Tibial nerve (tissue), 4 donors: ENCODE results near the gene FAM200B. TPM values are rescaled to one million over a fixed set of nuclear protein-coding genes. Genes with fewer than 3 reads are reported as not detected.
A peak's percentile ranks its signal among the peaks of the same experiment; 100 is the strongest.

Experiments
- DNase-seq, 2 donors: peaks; one replicate each; pipeline ENCODE4 v3.0.0-alpha.2; 2019; ENCODE audit warnings: low spot score in 2 of 2
- H3K27ac ChIP-seq, 4 donors: fragments of 200-600 bp; sonication (generic) in 3 of 4; one replicate each; pipeline ENCODE4 v1.5.1; 2017 to 2019; ENCODE audit warnings: mild to moderate bottlenecking in 1 of 4
- H3K27me3 ChIP-seq, 2 donors: fragments of 200-600 bp; sonication (generic) in 1 of 2; one replicate each; pipeline versions ENCODE4 v1.5.1 to v1.6.0; 2017 to 2019
- H3K36me3 ChIP-seq, 3 donors: fragments of 200-600 bp; sonication (generic); one replicate each; pipeline ENCODE4 v1.5.1; 2018 to 2019
- H3K4me1 ChIP-seq, 4 donors: fragments of 200-600 bp; sonication (generic) in 3 of 4; one replicate each; pipeline ENCODE4 v1.5.1; 2017 to 2019
- H3K4me3 ChIP-seq, 4 donors: fragments of 200-600 bp; sonication (generic) in 3 of 4; one replicate each; pipeline ENCODE4 v1.5.1; 2017 to 2019; ENCODE audit warnings: mild to moderate bottlenecking in 1 of 4, moderate library complexity in 1 of 4
- H3K9me3 ChIP-seq, 4 donors: fragments of 200-600 bp; sonication (generic) in 3 of 4; one replicate each; pipeline ENCODE4 v1.5.1; 2017 to 2019
- EP300 ChIP-seq, 2 donors: sonication (generic); formaldehyde crosslinking; IDR thresholded peaks; one replicate each; pipeline ENCODE4 v1.6.1; 2017; ENCODE audit warnings: antibody characterized with exemption in 2 of 2, mild to moderate bottlenecking in 1 of 2
- POLR2A ChIP-seq, 2 donors: fragments of 450-650 bp; IDR thresholded peaks; one replicate each; pipeline ENCODE4 v1.6.1; 2017; ENCODE audit warnings: antibody characterized with exemption in 2 of 2, mild to moderate bottlenecking in 2 of 2, moderate library complexity in 2 of 2
- WGBS, 2 donors: methylation state at CpG; one replicate each; pipeline ENCODE4 v1.1.5; 2018; 5-methylcytosine and 5-hydroxymethylcytosine counted together
- total RNA-seq, 4 donors: library from RNA; depleted of rRNA; stranded (reverse); fragments of >200 nt; gene quantifications; one replicate each; pipeline ENCODE4 v1.1.0, GENCODE V29; 2016
- TF ChIP-seq, protein P1 (sequence below), 5 experiments: fragments of 200-600 bp in 3 of 5; fragments of 450-650 bp in 2 of 5; sonication (generic) in 3 of 5; IDR thresholded peaks; one replicate each; pipeline ENCODE4 v1.5.1; 2016 to 2019; ENCODE audit warnings: antibody characterized with exemption in 5 of 5, mild to moderate bottlenecking in 3 of 5, moderate library complexity in 2 of 5

Gene FAM200B
- total RNA-seq, 4 donors from 2014 or later, result 29.4 to 68.8 (median 56.0) TPM

GRCh38 chr4:15689540-15689939 lies 7.9 kb downstream of the FAM200B start:
- 78 to 84% methylated on average over 2 of the region's 2 CpGs for WGBS, 2 donors
- peak overlapping the region in 2 of 4 donors; percentile 31 to 78 for H3K27ac ChIP-seq
- no peak for DNase-seq
- TF ChIP-seq POLR2A (IDR thresholded peaks at IDR 0.05) (no peak), EP300 (IDR thresholded peaks at IDR 0.05) (no peak)
- TF ChIP-seq, protein P1, sequence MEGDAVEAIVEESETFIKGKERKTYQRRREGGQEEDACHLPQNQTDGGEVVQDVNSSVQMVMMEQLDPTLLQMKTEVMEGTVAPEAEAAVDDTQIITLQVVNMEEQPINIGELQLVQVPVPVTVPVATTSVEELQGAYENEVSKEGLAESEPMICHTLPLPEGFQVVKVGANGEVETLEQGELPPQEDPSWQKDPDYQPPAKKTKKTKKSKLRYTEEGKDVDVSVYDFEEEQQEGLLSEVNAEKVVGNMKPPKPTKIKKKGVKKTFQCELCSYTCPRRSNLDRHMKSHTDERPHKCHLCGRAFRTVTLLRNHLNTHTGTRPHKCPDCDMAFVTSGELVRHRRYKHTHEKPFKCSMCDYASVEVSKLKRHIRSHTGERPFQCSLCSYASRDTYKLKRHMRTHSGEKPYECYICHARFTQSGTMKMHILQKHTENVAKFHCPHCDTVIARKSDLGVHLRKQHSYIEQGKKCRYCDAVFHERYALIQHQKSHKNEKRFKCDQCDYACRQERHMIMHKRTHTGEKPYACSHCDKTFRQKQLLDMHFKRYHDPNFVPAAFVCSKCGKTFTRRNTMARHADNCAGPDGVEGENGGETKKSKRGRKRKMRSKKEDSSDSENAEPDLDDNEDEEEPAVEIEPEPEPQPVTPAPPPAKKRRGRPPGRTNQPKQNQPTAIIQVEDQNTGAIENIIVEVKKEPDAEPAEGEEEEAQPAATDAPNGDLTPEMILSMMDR (IDR thresholded peaks at IDR 0.05), result no peak
- H3K4me3 ChIP-seq, result no peak overlapping the region
- H3K36me3 ChIP-seq, result peaks cover 0 to 25% (median 0%) of the 10 kb centered on the region in 3 donors
- peaks cover 0 to 52% (median 11%) of the 10 kb centered on the region in 4 donors for H3K4me1 ChIP-seq
- no peaks in the 10 kb centered on the region for H3K9me3 ChIP-seq
- H3K27me3 ChIP-seq, result no peaks in the 10 kb centered on the region

GRCh38 chr4:15690020-15690809 lies 8.6 kb downstream of the FAM200B start:
- no peaks in the 10 kb centered on the region for H3K9me3 ChIP-seq
- no peak overlapping the region for H3K4me3 ChIP-seq
- peaks cover 0 to 25% (median 0%) of the 10 kb centered on the region in 3 donors for H3K36me3 ChIP-seq
- H3K4me1 ChIP-seq, result peaks cover 0 to 45% (median 11%) of the 10 kb centered on the region in 4 donors
- 30 to 44% methylated on average over 7 of the region's 7 CpGs for whole genome bisulfite sequencing, 2 donors
- H3K27me3 ChIP-seq, result no peaks in the 10 kb centered on the region
- H3K27ac ChIP-seq, result peak overlapping the region in 2 of 4 donors; percentile 63 to 78
- TF ChIP-seq POLR2A (IDR thresholded peaks at IDR 0.05), result no peak
- peak in 1 of 2 donors; percentile 16 for TF ChIP-seq EP300 (IDR thresholded peaks at IDR 0.05)
- DNase-seq, result no peak

- Histone ChIP-seq H3K4me3 (no peak overlapping the region), H3K27ac (peak overlapping the region in 3 of 4 donors; percentile 13 to 78 (median 63)), H3K36me3 (peaks cover 0 to 15% (median 0%) of the 10 kb centered on the region in 3 donors), H3K4me1 (peaks cover 0 to 41% (median 11%) of the 10 kb centered on the region in 4 donors), H3K27me3 (no peaks in the 10 kb centered on the region), H3K9me3 (no peaks in the 10 kb centered on the region)
- no peak for DNase-seq
- TF ChIP-seq EP300 (IDR thresholded peaks at IDR 0.05) (no peak), POLR2A (IDR thresholded peaks at IDR 0.05) (no peak)
- TF ChIP-seq, protein P1 (IDR thresholded peaks at IDR 0.05), result no peak
- WGBS, 2 donors, result 15 to 20% methylated on average over 3 of the region's 3 CpGs
These were observed 9.9 kb downstream of the FAM200B start for GRCh38 chr4:15691346-15692135.

DNA sequence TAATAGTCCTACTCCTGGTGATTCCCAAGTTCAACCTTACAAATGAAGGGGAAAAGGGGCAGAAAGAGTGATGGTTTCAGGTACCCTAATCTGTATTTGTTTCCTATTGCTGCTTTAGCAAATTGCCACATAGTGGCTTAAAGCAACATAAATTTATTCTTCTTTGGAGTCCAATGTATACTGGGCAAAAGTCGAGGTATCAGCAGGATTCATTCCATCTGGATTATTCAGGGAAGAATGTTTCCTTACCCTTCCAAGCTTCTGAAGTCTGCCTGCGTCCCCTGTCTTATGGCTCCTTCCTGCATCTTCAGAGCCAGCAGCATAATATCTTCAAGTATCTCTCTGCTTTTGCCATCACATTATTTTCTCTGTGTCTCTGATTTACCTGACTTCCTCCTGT lies 11.0 kb downstream of the FAM200B start:
- H3K36me3 ChIP-seq, result peaks cover 0 to 6% (median 0%) of the 10 kb centered on the region in 3 donors
- H3K27me3 ChIP-seq, result no peaks in the 10 kb centered on the region
- TF ChIP-seq POLR2A (IDR thresholded peaks at IDR 0.05) (no peak), EP300 (IDR thresholded peaks at IDR 0.05) (no peak)
- TF ChIP-seq, protein P1 (IDR thresholded peaks at IDR 0.05), result no peak
- H3K9me3 ChIP-seq, result no peaks in the 10 kb centered on the region
- no peak for DNase-seq
- 92 to 95% methylated on average over 2 of the region's 2 CpGs for WGBS, 2 donors
- no peak overlapping the region for H3K4me3 ChIP-seq
- H3K27ac ChIP-seq, result peak overlapping the region in 3 of 4 donors; percentile 13 to 78 (median 63)
- peaks cover 0 to 36% (median 11%) of the 10 kb centered on the region in 4 donors for H3K4me1 ChIP-seq

GRCh38 chr4:15694431-15694830 lies 12.8 kb downstream of the FAM200B start:
- peaks cover 0 to 29% (median 11%) of the 10 kb centered on the region in 4 donors for H3K4me1 ChIP-seq
- H3K4me3 ChIP-seq, result no peak overlapping the region
- H3K36me3 ChIP-seq, result peaks cover 0 to 1% (median 0%) of the 10 kb centered on the region in 3 donors
- no peaks in the 10 kb centered on the region for H3K27me3 ChIP-seq
- no peak overlapping the region for H3K27ac ChIP-seq
- no peaks in the 10 kb centered on the region for H3K9me3 ChIP-seq
- 95% methylated on average over 4 of the region's 4 CpGs for WGBS, 2 donors
- no peak for DNase-seq
- no peak for TF ChIP-seq POLR2A (IDR thresholded peaks at IDR 0.05)
- TF ChIP-seq, protein P1 (IDR thresholded peaks at IDR 0.05), result no peak
